ENCODE results near the gene PTGES. TPM values are rescaled to one million over a fixed set of nuclear protein-coding genes. Genes with fewer than 3 reads are reported as not detected.

Gene PTGES
- total RNA-seq, 1 donor from 2014 or later, result 1.2 TPM

DNA sequence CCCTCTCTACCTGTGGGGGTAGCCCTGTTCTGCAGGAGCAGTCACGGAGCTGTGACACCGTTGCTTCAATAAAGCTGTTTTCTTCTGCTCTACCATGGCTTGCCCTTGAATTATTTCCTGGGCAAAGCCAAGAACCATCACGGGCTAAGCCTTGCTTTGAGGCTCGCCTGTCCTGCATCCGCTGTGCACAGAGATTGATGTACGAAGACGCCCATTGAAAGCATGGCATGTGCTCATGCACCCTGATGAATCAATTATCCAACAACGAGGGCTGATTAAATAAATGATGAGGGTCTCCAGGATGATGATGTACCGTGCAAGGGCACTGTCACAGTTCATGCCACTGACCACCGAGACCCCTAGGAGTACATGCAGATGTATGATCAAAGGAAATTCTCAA lies 20.7 kb downstream of the PTGES start:
- H3K36me3 Mint-ChIP-seq (ENCODE audit: low read depth), result no peaks in the 10 kb centered on the region
- no peak for TF ChIP-seq CTCF (conservative IDR thresholded peaks at IDR 0.05)
- DNase-seq (ENCODE audit: low read depth, low spot score), result no peak
- H3K9me3 Mint-ChIP-seq, result no peaks in the 10 kb centered on the region
- H3K4me1 Mint-ChIP-seq, result no peaks in the 10 kb centered on the region
- H3K27me3 Mint-ChIP-seq (ENCODE audit: low read depth), result peaks cover 13% of the 10 kb centered on the region
- H3K4me3 Mint-ChIP-seq, result no peak overlapping the region
- no peak overlapping the region for H3K27ac Mint-ChIP-seq (ENCODE audit: unreplicated experiment)

DNA sequence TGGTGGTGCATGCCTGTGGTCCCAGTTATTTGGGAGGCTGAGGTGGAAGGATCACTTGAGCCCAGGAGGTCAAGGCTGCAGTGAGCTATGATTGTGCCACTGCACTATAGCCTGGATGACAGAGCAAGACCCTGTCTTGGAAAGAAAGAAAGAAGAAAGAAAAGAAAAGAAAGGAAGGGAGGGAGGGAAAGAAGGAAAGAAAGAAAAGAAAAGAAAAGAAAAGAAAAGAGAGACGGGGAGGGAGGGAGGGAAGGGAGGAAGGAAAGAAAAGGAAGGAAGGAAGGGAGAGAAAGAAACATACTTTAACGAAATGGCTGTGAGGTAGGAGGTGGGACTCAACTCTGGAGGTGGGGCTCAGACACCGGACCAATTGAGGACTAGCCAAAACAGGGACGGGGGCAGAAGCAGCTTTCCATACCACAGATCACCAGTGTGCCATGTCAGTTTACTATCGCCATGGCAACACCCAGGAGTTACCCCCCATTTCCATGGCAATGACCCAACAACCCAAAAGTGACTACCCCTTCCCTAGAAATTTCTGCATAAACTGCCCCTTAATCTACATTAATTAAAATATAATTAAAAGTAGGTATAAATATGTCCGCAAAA lies 21.3 kb downstream of the PTGES start:
- H3K4me1 Mint-ChIP-seq, result peaks cover 4% of the 10 kb centered on the region
- H3K9me3 Mint-ChIP-seq, result no peaks in the 10 kb centered on the region
- DNase-seq (ENCODE audit: low read depth, low spot score), result no peak
- no peak overlapping the region for H3K4me3 Mint-ChIP-seq
- no peak for TF ChIP-seq CTCF (conservative IDR thresholded peaks at IDR 0.05)
- H3K27me3 Mint-ChIP-seq (ENCODE audit: low read depth), result peaks cover 15% of the 10 kb centered on the region
- H3K36me3 Mint-ChIP-seq (ENCODE audit: low read depth), result no peaks in the 10 kb centered on the region
- H3K27ac Mint-ChIP-seq (ENCODE audit: unreplicated experiment), result no peak overlapping the region

DNA sequence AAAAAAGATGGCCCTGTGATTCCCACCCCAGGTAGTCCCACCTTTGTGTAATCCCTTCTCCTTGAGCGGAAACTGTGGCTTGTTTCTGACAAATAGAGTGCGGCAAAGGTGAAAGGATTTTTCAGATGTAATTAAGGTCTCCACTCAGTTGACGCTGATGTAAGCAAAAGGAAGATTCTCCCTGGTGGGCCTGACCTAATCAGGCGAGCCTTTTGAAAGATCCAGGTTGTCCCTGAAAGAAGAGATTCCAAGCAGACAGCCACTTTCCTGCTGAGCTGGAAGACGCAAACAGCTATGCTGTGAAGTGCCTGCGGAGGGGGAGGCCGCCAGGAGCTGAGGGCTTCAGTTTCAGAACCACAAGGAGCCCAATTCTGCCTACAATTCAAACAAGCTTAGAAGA lies 24.1 kb downstream of the PTGES start:
- H3K4me1 Mint-ChIP-seq, result peaks cover 4% of the 10 kb centered on the region
- no peak overlapping the region for H3K27ac Mint-ChIP-seq (ENCODE audit: unreplicated experiment)
- H3K9me3 Mint-ChIP-seq, result no peaks in the 10 kb centered on the region
- peaks cover 15% of the 10 kb centered on the region for H3K27me3 Mint-ChIP-seq (ENCODE audit: low read depth)
- no peak overlapping the region for H3K4me3 Mint-ChIP-seq
- DNase-seq (ENCODE audit: low read depth, low spot score), result no peak
- TF ChIP-seq CTCF (conservative IDR thresholded peaks at IDR 0.05), result no peak
- H3K36me3 Mint-ChIP-seq (ENCODE audit: low read depth), result no peaks in the 10 kb centered on the region

DNA sequence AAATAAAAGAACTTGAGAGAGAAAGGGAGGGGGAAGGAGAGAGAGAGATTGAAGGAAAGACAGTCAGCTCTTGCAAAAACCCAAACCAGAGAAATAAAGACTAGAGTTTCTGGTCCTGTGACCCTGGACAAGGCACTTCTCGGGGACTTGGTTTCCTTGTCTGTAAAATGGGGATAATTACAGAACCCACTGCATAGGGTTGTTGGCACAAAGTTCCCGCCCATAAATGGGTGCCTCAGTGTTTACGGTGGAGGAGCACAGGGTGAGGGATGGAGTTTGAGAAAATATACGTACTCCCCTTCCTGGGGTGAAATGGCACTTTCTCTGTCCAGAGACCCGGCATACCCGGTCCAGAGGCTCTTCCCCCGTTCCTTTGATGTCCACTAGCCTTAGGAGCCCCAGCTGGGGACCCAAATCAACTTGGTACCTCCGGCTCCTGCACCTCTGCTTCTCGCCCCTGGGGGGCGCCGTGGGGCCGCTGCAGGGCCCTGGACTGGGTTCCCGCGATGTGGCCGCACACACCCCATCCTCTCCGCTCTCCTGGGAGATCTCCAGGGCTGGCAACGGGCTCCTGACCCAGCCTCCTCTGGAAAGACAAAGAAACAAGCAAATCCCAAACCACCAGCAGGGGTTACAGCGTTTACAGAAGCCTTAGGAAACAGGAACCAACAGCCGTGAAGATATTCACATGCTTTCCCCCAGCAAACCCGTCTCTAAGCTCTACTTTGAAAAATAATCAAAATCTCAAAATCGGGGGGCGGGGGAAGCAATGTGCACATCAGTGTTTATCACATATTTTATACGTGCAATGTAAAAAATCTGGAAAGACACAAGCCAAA lies 26.3 kb downstream of the PTGES start:
- H3K27ac Mint-ChIP-seq (ENCODE audit: unreplicated experiment), result no peak overlapping the region
- peak; percentile 89 for TF ChIP-seq CTCF (conservative IDR thresholded peaks at IDR 0.05)
- H3K4me1 Mint-ChIP-seq, result peaks cover 4% of the 10 kb centered on the region
- peaks cover 10% of the 10 kb centered on the region for H3K27me3 Mint-ChIP-seq (ENCODE audit: low read depth)
- H3K9me3 Mint-ChIP-seq, result no peaks in the 10 kb centered on the region
- no peak overlapping the region for H3K4me3 Mint-ChIP-seq
- peak; percentile 72 for DNase-seq (ENCODE audit: low read depth, low spot score)
- no peaks in the 10 kb centered on the region for H3K36me3 Mint-ChIP-seq (ENCODE audit: low read depth)

GRCh38 chr9:129725795-129726251 lies 27.0 kb downstream of the PTGES start:
- DNase-seq (ENCODE audit: low read depth, low spot score), result no peak
- Mint-ChIP-seq H3K27ac (ENCODE audit: unreplicated experiment) (no peak overlapping the region), H3K9me3 (no peaks in the 10 kb centered on the region), H3K4me1 (peaks cover 4% of the 10 kb centered on the region), H3K36me3 (ENCODE audit: low read depth) (no peaks in the 10 kb centered on the region), H3K27me3 (ENCODE audit: low read depth) (peaks cover 10% of the 10 kb centered on the region), H3K4me3 (no peak overlapping the region)
- no peak for TF ChIP-seq CTCF (conservative IDR thresholded peaks at IDR 0.05)

All from neural crest cell (in vitro differentiated cells).